ENCODE data around the gene OOSP1. TPM values are rescaled to one million over a fixed set of nuclear protein-coding genes. Genes with fewer than 3 reads are reported as not detected.

OOSP1 gene
- total and polyA plus RNA-seq, 3 donors from 2014 or later = 0.37 TPM; not detected in 2

- no peak for DNase-seq
- TF ChIP-seq CTCF (IDR thresholded peaks at IDR 0.05) (no peak), POLR2A (IDR thresholded peaks at IDR 0.05) (no peak)
- no peaks in the 10 kb centered on the region for H3K9me3 ChIP-seq
- intact Hi-C loops (cut with DNase I; ENCODE audit: low total_unique reads) = no loop called here
- no peaks in the 10 kb centered on the region for H3K4me1 ChIP-seq
- H3K27me3 ChIP-seq = no peaks in the 10 kb centered on the region
- no peak overlapping the region for H3K27ac ChIP-seq
- H3K36me3 ChIP-seq (ENCODE audit: low read depth, missing control alignments) = no peaks in the 10 kb centered on the region
- no peak overlapping the region for H3K4me3 ChIP-seq
- WGBS, 2 donors = 86 to 91% methylated on average over 3 of the region's 3 CpGs
Measured at GRCh38 chr11:59954219-59954847, 16.1 kb downstream of the OOSP1 start.

GRCh38 chr11:59957094-59957493 lies 18.9 kb downstream of the OOSP1 start:
- intact Hi-C loops (cut with DNase I; ENCODE audit: low total_unique reads) = no loop called here
- 75 to 79% methylated on average over 4 of the region's 4 CpGs for WGBS, 2 donors
- DNase-seq = no peak
- H3K4me1 ChIP-seq = peaks cover 6% of the 10 kb centered on the region
- H3K36me3 ChIP-seq (ENCODE audit: low read depth, missing control alignments) = no peaks in the 10 kb centered on the region
- no peak overlapping the region for H3K27ac ChIP-seq
- H3K9me3 ChIP-seq = no peaks in the 10 kb centered on the region
- no peak overlapping the region for H3K4me3 ChIP-seq
- H3K27me3 ChIP-seq = no peaks in the 10 kb centered on the region
- TF ChIP-seq CTCF (IDR thresholded peaks at IDR 0.05) (no peak), POLR2A (IDR thresholded peaks at IDR 0.05) (no peak)

- intact Hi-C loops (cut with DNase I; ENCODE audit: low total_unique reads) = no loop called here
- Histone ChIP-seq H3K4me3 (no peak overlapping the region), H3K4me1 (peaks cover 11% of the 10 kb centered on the region), H3K36me3 (ENCODE audit: low read depth, missing control alignments) (no peaks in the 10 kb centered on the region), H3K27ac (peak overlapping the region; percentile 41 to 70), H3K27me3 (no peaks in the 10 kb centered on the region), H3K9me3 (no peaks in the 10 kb centered on the region)
- no peak for DNase-seq
- no peak for TF ChIP-seq CTCF (IDR thresholded peaks at IDR 0.05)
- no peak for TF ChIP-seq POLR2A (IDR thresholded peaks at IDR 0.05)
- WGBS, 2 donors = 68 to 71% methylated on average over 8 to 9 of the region's 9 CpGs
Measured at GRCh38 chr11:59960502-59961381, 22.5 kb downstream of the OOSP1 start.

GRCh38 chr11:59962107-59962482 lies 23.9 kb downstream of the OOSP1 start:
- no peak for DNase-seq
- WGBS, 2 donors = 34 to 62% methylated on average over 2 of the region's 2 CpGs
- peaks cover 11% of the 10 kb centered on the region for H3K4me1 ChIP-seq
- no peak for TF ChIP-seq POLR2A (IDR thresholded peaks at IDR 0.05)
- TF ChIP-seq CTCF (IDR thresholded peaks at IDR 0.05) = no peak
- no peaks in the 10 kb centered on the region for H3K9me3 ChIP-seq
- no peaks in the 10 kb centered on the region for H3K27me3 ChIP-seq
- H3K36me3 ChIP-seq (ENCODE audit: low read depth, missing control alignments) = no peaks in the 10 kb centered on the region
- intact Hi-C loops (cut with DNase I; ENCODE audit: low total_unique reads) = no loop called here
- H3K4me3 ChIP-seq = no peak overlapping the region
- H3K27ac ChIP-seq = peak overlapping the region; percentile 15 to 21

All from testis (tissue), 3 donors.